NT2/D1 (cell line): ENCODE results near the gene CLIC1.

Experiments used
- SUZ12 ChIP-seq: IDR thresholded peaks from 2 replicates; pipeline ENCODE4 v1.6.1; 2011; ENCODE audit not compliant: insufficient read length, insufficient read depth; ENCODE audit errors: extremely low read depth
- YY1 ChIP-seq: IDR thresholded peaks from 2 replicates; pipeline ENCODE4 v1.6.1; 2011; ENCODE audit not compliant: insufficient read length, insufficient read depth
- ZNF274 ChIP-seq: IDR thresholded peaks from 2 replicates; pipeline ENCODE4 v1.6.1; 2011; ENCODE audit warnings: mild to moderate bottlenecking, low read depth, low read length

DNA sequence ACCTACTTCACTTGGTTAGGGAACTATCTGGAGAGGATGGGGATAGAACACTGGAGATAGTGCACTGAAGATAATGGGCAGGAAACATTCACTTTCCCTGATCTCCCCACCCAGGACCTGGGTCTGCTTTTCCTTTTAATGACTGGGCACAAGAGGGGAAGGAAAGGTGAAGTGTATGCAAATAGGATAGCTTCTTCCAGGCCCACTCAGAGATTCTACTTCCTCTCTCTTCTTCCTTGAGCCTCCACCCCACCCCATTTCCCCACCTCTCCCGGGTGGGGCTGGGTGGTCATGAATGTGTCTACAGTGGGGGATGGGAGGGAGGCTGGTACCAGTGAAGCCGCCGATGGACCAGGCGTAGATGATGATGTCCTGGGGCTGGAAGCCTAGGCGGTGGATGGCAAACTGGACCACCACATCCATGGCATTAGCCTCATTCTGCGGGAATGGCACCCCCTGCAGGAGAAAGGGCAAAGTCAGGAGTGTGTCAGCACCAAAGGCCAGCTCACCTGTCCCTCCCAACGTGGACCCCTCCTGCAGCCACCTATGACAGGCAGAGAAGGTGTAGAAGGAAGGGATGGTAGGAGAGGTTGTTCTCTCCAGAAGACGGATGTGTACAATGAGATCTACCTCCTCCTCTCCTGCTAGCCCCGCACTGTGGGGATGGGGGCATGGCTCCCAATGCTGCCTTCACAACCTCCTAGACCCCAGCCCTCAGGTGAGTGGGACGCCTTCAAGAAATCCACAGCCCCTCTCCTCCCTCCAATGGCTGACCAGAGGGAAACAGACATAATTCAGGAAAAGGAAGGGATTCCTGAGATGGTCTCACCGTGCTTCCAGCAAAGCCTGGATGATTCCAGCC is 46.9 kb downstream of the CLIC1 start:
- TF ChIP-seq YY1 (no peak), ZNF274 (no peak), SUZ12 (no peak)
